HG02938 (cell line): ENCODE results near the gene RPP25.
"Not testable (repeated sequence)": the region's sequence is repeated elsewhere in the genome, so short reads cannot be mapped to it uniquely, and the experiment has no call there.

Experiments used
- ATAC-seq: cut with Tn5 transposase; IDR thresholded peaks from one replicate; pipeline ENCODE4 v1.9.1; 2021; ENCODE audit warnings: mild to moderate bottlenecking, moderate library complexity; ENCODE audit not compliant: unreplicated experiment

RPP25 gene

DNA sequence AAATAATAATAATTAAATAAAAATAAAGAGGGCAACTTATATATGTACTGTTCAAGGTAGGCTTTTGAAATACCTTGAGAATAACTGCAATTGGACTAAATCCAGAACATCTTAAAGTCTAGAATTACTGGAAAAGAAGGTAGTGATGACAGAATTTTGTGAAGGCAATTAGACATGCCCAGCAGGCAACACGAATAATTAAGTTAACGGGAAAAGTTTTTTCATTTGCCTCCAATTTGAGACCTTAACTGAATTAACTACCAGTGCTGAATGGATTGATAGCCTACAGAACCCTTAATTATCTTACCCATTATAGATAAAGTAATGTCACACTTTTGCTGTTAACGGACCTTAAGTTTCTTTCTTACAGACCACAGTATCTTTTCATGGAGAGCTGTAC, 32.0 kb downstream of the RPP25 start:
- no peak for ATAC-seq

- ATAC-seq = no peak
Observed at GRCh38 chr15:74920456-74920855, 36.1 kb downstream of the RPP25 start.

GRCh38 chr15:74917676-74918075, 38.9 kb downstream of the RPP25 start:
- no peak for ATAC-seq

- not testable (repeated sequence) for ATAC-seq
Observed at GRCh38 chr15:74913799-74914198, 42.8 kb downstream of the RPP25 start.

DNA sequence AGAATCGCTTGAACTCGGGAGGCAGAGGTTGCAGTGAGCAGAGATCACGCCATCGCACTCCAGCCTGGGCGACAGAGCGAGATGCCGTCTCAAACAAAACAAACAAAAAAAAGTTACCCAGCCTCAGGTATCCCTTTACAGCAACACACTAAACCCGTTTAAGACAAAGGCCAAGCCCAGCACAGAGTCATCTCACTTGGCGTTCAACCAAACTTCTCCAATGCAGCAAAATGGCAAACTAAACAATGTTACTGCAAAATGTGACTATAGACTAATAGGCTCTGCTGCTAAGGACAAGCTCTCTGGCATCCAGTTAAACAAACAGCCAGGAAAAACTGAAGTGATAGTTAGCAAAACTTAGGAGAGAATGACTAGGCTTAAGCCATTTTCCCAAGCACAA, 43.5 kb downstream of the RPP25 start:
- ATAC-seq = no peak

- ATAC-seq = no peak
Observed at GRCh38 chr15:74908635-74909034, 47.9 kb downstream of the RPP25 start.

- no peak for ATAC-seq
Observed at GRCh38 chr15:74907163-74907870, 49.3 kb downstream of the RPP25 start.

GRCh38 chr15:74906450-74907162, 50.0 kb downstream of the RPP25 start, which contains the start of gene FAM219B:
TSS of gene FAM219B (minus strand) at chr15:74906851. CDS start at chr15:74906800, 51 bp downstream.
- ATAC-seq = peak; percentile 76

- peak; percentile 12 for ATAC-seq
Observed at GRCh38 chr15:74906067-74906449, 50.5 kb downstream of the RPP25 start.
